BJ (cell line): ENCODE data around the gene NSG1. TPM values are rescaled to one million over a fixed set of nuclear protein-coding genes. Genes with fewer than 3 reads are reported as not detected.

Experiments used
- CTCF ChIA-PET: fragments of 350-600 bp; formaldehyde crosslinking; extraction: SDS; loops from one replicate; lab custom pipeline; 2021; ENCODE audit warnings: antibody characterized with exemption, inconsistent platforms; lab: Yijun Ruan, JAX
- POLR2A ChIA-PET: fragments of 300-600 bp; sonication (Branson Sonifier 250); formaldehyde crosslinking; extraction: SDS; loops from one replicate; lab custom pipeline; 2021; ENCODE audit warnings: antibody characterized with exemption; lab: Charles Lee
- DNase-seq: peaks from one replicate; pipeline ENCODE4 v3.0.0-alpha.2; 2011; ENCODE audit warnings: low read depth
- H3K27me3 ChIP-seq: 2 replicates; pipeline ENCODE4 v1.6.0; 2011; ENCODE audit warnings: low read length; ENCODE audit not compliant: control insufficient read depth, insufficient read depth
- H3K36me3 ChIP-seq: 2 replicates; pipeline ENCODE4 v1.5.1; 2011; ENCODE audit warnings: low read length; ENCODE audit not compliant: control insufficient read depth, insufficient read depth
- H3K4me3 ChIP-seq: 2 replicates; pipeline ENCODE4 v1.5.1; 2011; ENCODE audit warnings: low read depth, mild to moderate bottlenecking, control low read depth, low read length
- CTCF ChIP-seq: IDR thresholded peaks from 2 replicates; pipeline ENCODE4 v1.5.1; 2011; ENCODE audit warnings: low read depth, mild to moderate bottlenecking, control low read depth, inconsistent platforms, low read length, moderate library complexity; ENCODE audit not compliant: insufficient read depth
- polyA plus RNA-seq: library from polyadenylated mRNA; depleted of rRNA; stranded (reverse); fragments of >200 nt; gene quantifications from 2 replicates; pipeline ENCODE4 v1.2.3, GENCODE V29; 2011

The NSG1 gene
- polyA plus RNA-seq, 1 experiment: 0.17 TPM

GRCh38 chr4:4413806-4414205 is 26.9 kb downstream of the NSG1 start:
- Histone ChIP-seq H3K27me3 (peaks cover 2% of the 10 kb centered on the region; the same call in 1 of the 2 replicates), H3K4me3 (no peak overlapping the region), H3K36me3 (peaks cover 7% of the 10 kb centered on the region)
- TF ChIP-seq CTCF: no peak
- CTCF ChIA-PET: no interaction called here
- DNase-seq: no peak
- POLR2A ChIA-PET: no interaction called here

- no peak for TF ChIP-seq CTCF
- peaks cover 16% of the 10 kb centered on the region for H3K36me3 ChIP-seq
- ChIA-PET CTCF (no interaction called here), POLR2A (no interaction called here)
- no peaks in the 10 kb centered on the region for H3K27me3 ChIP-seq
- no peak overlapping the region for H3K4me3 ChIP-seq
- DNase-seq: no peak
Measured at GRCh38 chr4:4415107-4415805, 28.4 kb downstream of the NSG1 start.

GRCh38 chr4:4415806-4416805 is 29.2 kb downstream of the NSG1 start:
- DNase-seq: no peak
- no peak for TF ChIP-seq CTCF
- H3K27me3 ChIP-seq: no peaks in the 10 kb centered on the region
- ChIA-PET CTCF (interaction anchor here (1.0 kb wide), 1 partner anchor 14 kb away, joined by 3 read pairs; no protein-coding TSS in a partner anchor), POLR2A (no interaction called here)
- H3K4me3 ChIP-seq: no peak overlapping the region
- H3K36me3 ChIP-seq: peaks cover 20% of the 10 kb centered on the region

- no peak for DNase-seq
- ChIA-PET CTCF (interaction anchor here (4.1 kb wide), 1 partner anchor 14 kb away, joined by 17 read pairs; no protein-coding TSS in a partner anchor), POLR2A (no interaction called here)
- Histone ChIP-seq H3K36me3 (peaks cover 20% of the 10 kb centered on the region), H3K4me3 (no peak overlapping the region), H3K27me3 (no peaks in the 10 kb centered on the region)
- TF ChIP-seq CTCF: no peak
Measured at GRCh38 chr4:4416981-4417380, 30.1 kb downstream of the NSG1 start.

- DNase-seq: no peak
- TF ChIP-seq CTCF: no peak
- peaks cover 22% of the 10 kb centered on the region for H3K36me3 ChIP-seq
- H3K4me3 ChIP-seq: no peak overlapping the region
- H3K27me3 ChIP-seq: no peaks in the 10 kb centered on the region
- CTCF ChIA-PET: interaction anchor here (4.1 kb wide), 1 partner anchor 13 kb away, joined by 17 read pairs; no protein-coding TSS in a partner anchor
- POLR2A ChIA-PET: no interaction called here
Measured at GRCh38 chr4:4417886-4418285, 31.0 kb downstream of the NSG1 start.
